Panc1 (cell line): ENCODE data around the gene NHLRC2. TPM values are rescaled to one million over a fixed set of nuclear protein-coding genes. Genes with fewer than 3 reads are reported as not detected.

ENCODE experiments used
- ATAC-seq: fragments of 200-7000 bp; cut with Tn5 transposase; 2 replicates; pipeline ENCODE4 v1.9.1; 2020; ENCODE audit warnings: mild to moderate bottlenecking, moderate library complexity
- BruUV-seq: library from RNA; stranded (reverse); fragments of 400-500 nt; replicated peaks from 2 replicates; lab custom pipeline; 2021; lab: Mats Ljungman, UMichigan
- CTCF ChIA-PET: fragments of 300-600 bp; sonication (Branson Sonifier 250); formaldehyde crosslinking; loops from one replicate; lab custom pipeline; 2022; ENCODE audit warnings: antibody characterized with exemption; lab: Charles Lee
- POLR2A ChIA-PET: fragments of 300-600 bp; sonication (Branson Sonifier 250); formaldehyde crosslinking; loops from one replicate; lab custom pipeline; 2022; ENCODE audit warnings: antibody characterized with exemption; lab: Charles Lee
- DNase-seq: peaks from one replicate; pipeline ENCODE4 v3.0.0-alpha.2; 2010; ENCODE audit warnings: low read depth, low spot score
- H3K27ac ChIP-seq: 2 replicates; pipeline ENCODE4 v1.5.1; 2011; ENCODE audit warnings: mild to moderate bottlenecking, low read length, inconsistent platforms
- H3K27me3 ChIP-seq: fragments of 200-500 bp; sonication (Bioruptor generic); 2 replicates; pipeline ENCODE4 v1.6.0; 2014; ENCODE audit warnings: low read length, inconsistent platforms; ENCODE audit not compliant: control insufficient read depth, insufficient read depth
- H3K36me3 ChIP-seq: fragments of 200-500 bp; sonication (Bioruptor generic); 2 replicates; pipeline ENCODE4 v1.5.1; 2014; ENCODE audit warnings: inconsistent platforms, mild to moderate bottlenecking, low read length, moderate library complexity; ENCODE audit not compliant: control insufficient read depth, insufficient read depth
- H3K4me1 ChIP-seq: 2 replicates; pipeline ENCODE4 v1.5.1; 2011; ENCODE audit warnings: inconsistent platforms, mild to moderate bottlenecking, low read length, moderate library complexity; ENCODE audit not compliant: control insufficient read depth, insufficient read depth
- H3K4me3 ChIP-seq, 2 experiments: 2 replicates each; pipeline ENCODE4 v1.5.1; 2011 to 2012; ENCODE audit warnings: low read depth in 2 of 2, low read length in 2 of 2, mild to moderate bottlenecking in 2 of 2, inconsistent platforms in 1 of 2, moderate library complexity in 1 of 2
- H3K9me3 ChIP-seq: fragments of 200-500 bp; sonication (Bioruptor generic); 2 replicates; pipeline ENCODE4 v1.5.1; 2014; ENCODE audit warnings: low read depth, mild to moderate bottlenecking, inconsistent platforms, low read length, moderate library complexity; ENCODE audit not compliant: control insufficient read depth, insufficient read depth
- CTCF ChIP-seq: fragments of 450-650 bp; IDR thresholded peaks from 2 replicates; pipeline ENCODE4 v1.5.1; 2017; ENCODE audit warnings: mild to moderate bottlenecking
- POLR2AphosphoS5 ChIP-seq: IDR thresholded peaks from 2 replicates; pipeline ENCODE4 v1.6.1; 2012; ENCODE audit warnings: mild to moderate bottlenecking, low read depth, low read length, moderate library complexity
- REST ChIP-seq, 2 experiments: IDR thresholded peaks; 2 replicates each; pipeline ENCODE4 v1.6.1; 2011 to 2012; ENCODE audit warnings: low read depth in 2 of 2, control low read depth in 1 of 2, low read length in 1 of 2, mild to moderate bottlenecking in 1 of 2, moderate library complexity in 1 of 2; ENCODE audit not compliant: insufficient read depth in 1 of 2
- SIN3A ChIP-seq: IDR thresholded peaks from 2 replicates; pipeline ENCODE4 v1.6.1; 2012; ENCODE audit warnings: low read depth, mild to moderate bottlenecking, low read length, moderate library complexity, borderline replicate concordance; ENCODE audit not compliant: insufficient read depth
- TCF7L2 ChIP-seq: IDR thresholded peaks from 2 replicates; pipeline ENCODE4 v1.6.1; 2011; ENCODE audit warnings: mild to moderate bottlenecking, low read depth, low read length, inconsistent platforms
- in situ Hi-C: cut with HindIII; loops from 2 replicates; pipeline ENCODE4 v1.10.0; 2016; ENCODE audit warnings: low sequenced_read_pairs, low pct_unique_long_range_greater_than_20kb
- intact Hi-C: fragments of 100-400 bp; cut with micrococcal nuclease; formaldehyde crosslinking; loops from one replicate; pipeline ENCODE4 v1.10.0; 2022; ENCODE audit not compliant: unreplicated experiment
- total RNA-seq: library from RNA; stranded (reverse); gene quantifications from one replicate; pipeline ENCODE4 v1.2.1, GENCODE V29; 2021; ENCODE audit not compliant: unreplicated experiment

NHLRC2 gene
- total RNA-seq, 1 experiment from 2014 or later, result 47.3 TPM

- Histone ChIP-seq H3K9me3 (no peaks in the 10 kb centered on the region), H3K36me3 (no peaks in the 10 kb centered on the region), H3K4me3 (no peak overlapping the region), H3K27me3 (no peaks in the 10 kb centered on the region), H3K27ac (no peak overlapping the region), H3K4me1 (peaks cover 5% of the 10 kb centered on the region)
- in situ Hi-C loops (no loop called here), intact Hi-C loops (no loop called here)
- ATAC-seq, result no peak
- TF ChIP-seq SIN3A (no peak), POLR2AphosphoS5 (no peak), REST (IDR thresholded peaks at IDR 0.05; ENCODE audit: insufficient read depth in 1 of 2, low read depth in 2 of 2, low read length in 1 of 2) (no peak), CTCF (no peak)
- ChIA-PET POLR2A (no interaction called here), CTCF (no interaction called here)
- DNase-seq, result no peak
- BruUV-seq, result no TSS peak
Observed at GRCh38 chr10:113947184-113948041, 93.0 kb downstream of the NHLRC2 start.

GRCh38 chr10:113948048-113948447 is 93.6 kb downstream of the NHLRC2 start:
- BruUV-seq, result no TSS peak
- Histone ChIP-seq H3K27ac (no peak overlapping the region), H3K4me1 (peaks cover 5% of the 10 kb centered on the region), H3K4me3 (no peak overlapping the region), H3K9me3 (no peaks in the 10 kb centered on the region), H3K27me3 (no peaks in the 10 kb centered on the region), H3K36me3 (no peaks in the 10 kb centered on the region)
- POLR2A ChIA-PET, result no interaction called here
- no peak for ATAC-seq
- in situ Hi-C loops, result no loop called here
- TF ChIP-seq TCF7L2 (no peak), SIN3A (no peak), CTCF (no peak), REST (IDR thresholded peaks at IDR 0.05; ENCODE audit: insufficient read depth in 1 of 2, low read depth in 2 of 2, low read length in 1 of 2) (no peak), POLR2AphosphoS5 (no peak)
- CTCF ChIA-PET, result no interaction called here
- intact Hi-C loops, result no loop called here
- DNase-seq, result no peak
